ENCODE results near the gene EEF1AKMT2. TPM values are rescaled to one million over a fixed set of nuclear protein-coding genes. Genes with fewer than 3 reads are reported as not detected.

The EEF1AKMT2 gene
- total and polyA plus RNA-seq, 2 donors (not counting 1 experiment from before 2014, with no cell fraction given) = 20.5 to 22.1 TPM

- H3K36me3 ChIP-seq (ENCODE audit: control insufficient read depth, insufficient read depth, low read length) = no peaks in the 10 kb centered on the region
- no peaks in the 10 kb centered on the region for H3K27me3 ChIP-seq (ENCODE audit: control insufficient read depth, insufficient read depth, low read length)
- TF ChIP-seq EZH2 (IDR thresholded peaks at IDR 0.05; ENCODE audit: low read length, missing control alignments) (no peak), CTCF (conservative IDR thresholded peaks at IDR 0.05 in 1 of 2, IDR thresholded peaks at IDR 0.05 in 1 of 2; ENCODE audit: low read depth in 1 of 2, low read length in 2 of 2) (no peak)
- H3K27ac ChIP-seq (ENCODE audit: insufficient read depth, low read length) = no peak overlapping the region
- H3K79me2 ChIP-seq (ENCODE audit: control insufficient read depth, insufficient read depth, low read length) = no peaks in the 10 kb centered on the region
- no peak overlapping the region for H3K4me3 ChIP-seq (replicated peaks in 1 of 4; ENCODE audit: control extremely low read depth in 1 of 4, insufficient read depth in 1 of 4, low read depth in 3 of 4, low read length in 4 of 4)
- DNase-seq (ENCODE audit: low read depth in 2 of 2) = no peak
- no peaks in the 10 kb centered on the region for H3K4me1 ChIP-seq (ENCODE audit: control insufficient read depth, extremely low read depth, insufficient read depth, low read length)
- H3K4me2 ChIP-seq (ENCODE audit: extremely low read depth, insufficient read depth, low read length) = no peak overlapping the region
- H3K9ac ChIP-seq (ENCODE audit: insufficient read depth, low read length) = no peak overlapping the region
- H3K9me3 ChIP-seq (ENCODE audit: control insufficient read depth, insufficient read depth, low read depth, low read length) = no peaks in the 10 kb centered on the region
- H4K20me1 ChIP-seq (ENCODE audit: control insufficient read depth, extremely low read depth, insufficient read depth, low read length) = no peaks in the 10 kb centered on the region
- no peak overlapping the region for H2AFZ ChIP-seq (ENCODE audit: low read length)
Measured at GRCh38 chr10:124712704-124713407, 78.8 kb downstream of the EEF1AKMT2 start.

- TF ChIP-seq EZH2 (IDR thresholded peaks at IDR 0.05; ENCODE audit: low read length, missing control alignments) (no peak), CTCF (conservative IDR thresholded peaks at IDR 0.05 in 1 of 2, IDR thresholded peaks at IDR 0.05 in 1 of 2; ENCODE audit: low read depth in 1 of 2, low read length in 2 of 2) (no peak)
- Histone ChIP-seq H2AFZ (ENCODE audit: low read length) (no peak overlapping the region), H4K20me1 (ENCODE audit: control insufficient read depth, extremely low read depth, insufficient read depth, low read length) (no peaks in the 10 kb centered on the region), H3K4me2 (ENCODE audit: extremely low read depth, insufficient read depth, low read length) (no peak overlapping the region), H3K27me3 (ENCODE audit: control insufficient read depth, insufficient read depth, low read length) (no peaks in the 10 kb centered on the region), H3K9me3 (ENCODE audit: control insufficient read depth, insufficient read depth, low read depth, low read length) (no peaks in the 10 kb centered on the region), H3K9ac (ENCODE audit: insufficient read depth, low read length) (no peak overlapping the region), H3K79me2 (ENCODE audit: control insufficient read depth, insufficient read depth, low read length) (no peaks in the 10 kb centered on the region), H3K27ac (ENCODE audit: insufficient read depth, low read length) (no peak overlapping the region), H3K36me3 (ENCODE audit: control insufficient read depth, insufficient read depth, low read length) (peaks cover 3% of the 10 kb centered on the region), H3K4me3 (replicated peaks in 1 of 4; ENCODE audit: control extremely low read depth in 1 of 4, insufficient read depth in 1 of 4, low read depth in 3 of 4, low read length in 4 of 4) (no peak overlapping the region), H3K4me1 (ENCODE audit: control insufficient read depth, extremely low read depth, insufficient read depth, low read length) (no peaks in the 10 kb centered on the region)
- DNase-seq (ENCODE audit: low read depth in 2 of 2) = no peak
Measured at GRCh38 chr10:124711145-124711544, 80.5 kb downstream of the EEF1AKMT2 start.

GRCh38 chr10:124710266-124710881 lies 81.3 kb downstream of the EEF1AKMT2 start:
- Histone ChIP-seq H3K27me3 (ENCODE audit: control insufficient read depth, insufficient read depth, low read length) (no peaks in the 10 kb centered on the region), H3K27ac (ENCODE audit: insufficient read depth, low read length) (no peak overlapping the region), H3K9me3 (ENCODE audit: control insufficient read depth, insufficient read depth, low read depth, low read length) (no peaks in the 10 kb centered on the region), H3K9ac (ENCODE audit: insufficient read depth, low read length) (no peak overlapping the region), H3K4me2 (ENCODE audit: extremely low read depth, insufficient read depth, low read length) (no peak overlapping the region), H4K20me1 (ENCODE audit: control insufficient read depth, extremely low read depth, insufficient read depth, low read length) (no peaks in the 10 kb centered on the region), H3K79me2 (ENCODE audit: control insufficient read depth, insufficient read depth, low read length) (no peaks in the 10 kb centered on the region), H3K36me3 (ENCODE audit: control insufficient read depth, insufficient read depth, low read length) (peaks cover 3% of the 10 kb centered on the region), H3K4me3 (replicated peaks in 1 of 4; ENCODE audit: control extremely low read depth in 1 of 4, insufficient read depth in 1 of 4, low read depth in 3 of 4, low read length in 4 of 4) (no peak overlapping the region), H2AFZ (ENCODE audit: low read length) (no peak overlapping the region), H3K4me1 (ENCODE audit: control insufficient read depth, extremely low read depth, insufficient read depth, low read length) (no peaks in the 10 kb centered on the region)
- TF ChIP-seq CTCF (conservative IDR thresholded peaks at IDR 0.05 in 1 of 2, IDR thresholded peaks at IDR 0.05 in 1 of 2; ENCODE audit: low read depth in 1 of 2, low read length in 2 of 2) (no peak), EZH2 (IDR thresholded peaks at IDR 0.05; ENCODE audit: low read length, missing control alignments) (no peak)
- no peak for DNase-seq (ENCODE audit: low read depth in 2 of 2)

Data from fibroblast of lung (primary cell).